ENCODE measurements around the gene GOLGA6L10.

The GOLGA6L10 gene

DNA sequence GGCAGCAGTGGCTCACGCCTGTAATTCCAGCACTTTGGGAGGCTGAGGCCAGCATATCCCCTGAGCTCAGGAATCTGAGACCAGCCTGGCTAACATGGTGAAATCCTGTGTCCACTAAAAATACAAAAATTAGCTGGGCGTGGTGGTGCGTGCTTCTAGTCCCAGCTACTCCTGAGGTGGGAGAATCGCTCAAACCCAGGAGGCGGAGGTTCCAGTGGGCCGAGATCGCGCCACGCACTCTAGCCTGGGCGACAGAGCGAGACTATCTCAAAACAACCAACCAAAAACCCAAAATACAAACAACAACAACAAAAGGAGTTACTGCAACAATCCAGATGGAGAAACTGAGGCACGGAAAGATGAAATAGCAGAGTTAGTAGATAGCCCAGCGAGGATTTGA lies 51.2 kb downstream of the GOLGA6L10 start:
- FAIRE-seq, result no peak

GRCh38 chr15:82297546-82297945 lies 51.7 kb downstream of the GOLGA6L10 start:
- no peak for FAIRE-seq

- FAIRE-seq, result no peak
Observed at GRCh38 chr15:82294061-82294690, 55.1 kb downstream of the GOLGA6L10 start.

- no peak for FAIRE-seq
Observed at GRCh38 chr15:82292271-82292670, 57.0 kb downstream of the GOLGA6L10 start.
